Mesangial cell (primary cell): ENCODE measurements around the gene ZNF764. TPM values are rescaled to one million over a fixed set of nuclear protein-coding genes. Genes with fewer than 3 reads are reported as not detected.

ENCODE experiments used
- total RNA-seq: library from RNA; depleted of rRNA; stranded (reverse); fragments of >200 nt; gene quantifications from 2 replicates; pipeline ENCODE4 v1.2.3, GENCODE V29; 2015

ZNF764 gene
- 5.4 and 11.2 TPM in 2 replicates for total RNA-seq

GRCh38 chr16:30557957-30558788, at the start of gene ZNF764:
Gene ZNF764, minus strand, starts transcription at chr16:30558374. Its CDS starts 192 bp downstream, at chr16:30558182.

GRCh38 chr16:30585400-30586191, 27.4 kb upstream of the ZNF764 start, which contains the start of gene ZNF785:
Gene ZNF785, minus strand, starts transcription at chr16:30585697. Its CDS starts 86 bp downstream, at chr16:30585611.

GRCh38 chr16:30571445-30572322, 13.5 kb upstream of the ZNF764 start, which contains the start of gene ZNF688:
Gene ZNF688, minus strand, starts transcription at chr16:30571714. Its CDS starts 85 bp downstream, at chr16:30571629.

GRCh38 chr16:30534368-30535105, 23.6 kb downstream of the ZNF764 start, which contains the start of gene ZNF747:
Gene ZNF747, minus strand, starts transcription at chr16:30534858. Its CDS starts 179 bp downstream, at chr16:30534679.

GRCh38 chr16:30526137-30526822, 31.9 kb downstream of the ZNF764 start, which contains the start of gene ZNF768:
Gene ZNF768, minus strand, starts transcription at chr16:30526566. Its CDS starts 153 bp downstream, at chr16:30526413.

Other genes with a start within 250 kb of the ZNF764 start
- 39.6 and 43.5 TPM in 2 replicates for gene CD2BP2, start 203.1 kb downstream of the ZNF764 start, total RNA-seq
- gene TBC1D10B, start 187.9 kb downstream of the ZNF764 start, total RNA-seq, result 42.7 and 47.9 TPM in 2 replicates
- gene MYL11, start 183.6 kb downstream of the ZNF764 start, total RNA-seq, result 1.8 TPM in 1 of 2 replicates, not detected in the other
- gene SEPTIN1, start 175.8 kb downstream of the ZNF764 start, total RNA-seq, result 0.63 TPM in 1 of 2 replicates, not detected in the other
- 12.4 and 17.7 TPM in 2 replicates for gene ZNF48, start 163.0 kb downstream of the ZNF764 start, total RNA-seq
- 7.4 and 8.6 TPM in 2 replicates for gene ZNF771, start 150.8 kb downstream of the ZNF764 start, total RNA-seq
- gene DCTPP1, start 128.3 kb downstream of the ZNF764 start, total RNA-seq, result 43.4 and 96.5 TPM in 2 replicates
- gene SEPHS2, start 112.5 kb downstream of the ZNF764 start, total RNA-seq, result 20.2 and 23.2 TPM in 2 replicates
- gene ITGAL, start 85.6 kb downstream of the ZNF764 start, total RNA-seq, result not detected in 2 replicates
- gene ZNF768, start 31.8 kb downstream of the ZNF764 start, total RNA-seq, result 32.4 and 46.5 TPM in 2 replicates
- 6.4 and 11.0 TPM in 2 replicates for gene ZNF747, start 23.5 kb downstream of the ZNF764 start, total RNA-seq
- 8.0 and 11.8 TPM in 2 replicates for gene ZNF688, start 13.3 kb upstream of the ZNF764 start, total RNA-seq
- 4.4 and 8.7 TPM in 2 replicates for gene ZNF785, start 27.3 kb upstream of the ZNF764 start, total RNA-seq
- gene ZNF689, start 52.0 kb upstream of the ZNF764 start, total RNA-seq, result 8.5 and 8.9 TPM in 2 replicates
- 32.1 and 36.4 TPM in 2 replicates for gene PRR14, start 92.6 kb upstream of the ZNF764 start, total RNA-seq
- 26.9 and 39.0 TPM in 2 replicates for gene FBRS, start 100.1 kb upstream of the ZNF764 start, total RNA-seq
- 15.3 and 22.1 TPM in 2 replicates for gene SRCAP, start 140.8 kb upstream of the ZNF764 start, total RNA-seq
- 24.7 and 28.2 TPM in 2 replicates for gene PHKG2, start 190.1 kb upstream of the ZNF764 start, total RNA-seq
- gene CFAP119, start 203.7 kb upstream of the ZNF764 start, total RNA-seq, result 4.8 and 5.9 TPM in 2 replicates
- 63.7 and 67.1 TPM in 2 replicates for gene RNF40, start 203.9 kb upstream of the ZNF764 start, total RNA-seq
- gene ZNF629, start 228.8 kb upstream of the ZNF764 start, total RNA-seq, result 9.5 and 23.3 TPM in 2 replicates